ENCODE data around the gene OR1M1. TPM values are rescaled to one million over a fixed set of nuclear protein-coding genes. Genes with fewer than 3 reads are reported as not detected.

The OR1M1 gene
- total and polyA plus RNA-seq, 9 of the 15 experiments (the other 6 are each of a cell fraction or from before 2014, with no cell fraction given): not detected

DNA sequence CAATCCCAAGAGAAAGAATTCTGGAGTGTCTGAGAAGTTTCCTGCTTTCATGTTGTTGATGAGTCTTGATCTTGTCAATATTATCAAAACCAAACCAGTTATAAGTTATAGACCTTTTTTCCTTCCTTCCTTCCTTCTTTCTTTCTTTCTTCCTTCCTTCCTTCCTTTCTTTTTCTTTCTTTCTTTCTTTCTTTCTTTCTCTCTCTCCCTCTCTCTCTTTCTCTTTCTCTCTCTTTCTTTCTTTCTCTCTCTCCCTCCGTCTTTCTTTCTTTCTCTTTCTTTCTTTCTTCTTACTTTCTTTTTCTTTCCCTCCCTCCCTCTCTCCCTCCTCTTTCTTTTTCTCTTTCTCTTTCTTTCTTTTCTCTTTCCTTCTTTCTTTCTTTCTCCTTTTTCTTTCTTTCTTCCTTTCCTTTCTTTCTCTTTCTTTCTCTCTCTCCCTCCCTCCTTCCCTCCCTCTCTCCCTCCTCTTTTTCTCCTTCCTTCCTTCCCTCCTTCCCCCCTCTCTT, 40.1 kb downstream of the OR1M1 start, which contains the start of gene OR7G3:
Gene OR7G3, minus strand, starts transcription at position 51 of the 506 bp plus-strand sequence. Its CDS starts 0 bp downstream, at position 51.
- H4K20me1 ChIP-seq (replicated peaks; ENCODE audit: control insufficient read depth, insufficient read depth, low read length): no peaks in the 10 kb centered on the region
- DNase-seq (ENCODE audit: extremely low read depth in 1 of 4, low spot score in 3 of 4) (no peak), ATAC-seq (no peak), FAIRE-seq (no peak)
- in situ Hi-C loops (cut with MboI): no loop called here
- H3K27ac ChIP-seq (ENCODE audit: extremely low read depth, low read depth, low read length): no peak within 1 kb of the TSS
- no peak within 1 kb of the TSS for H3K4me3 ChIP-seq
- H3K9me3 ChIP-seq (replicated peaks; ENCODE audit: control insufficient read depth, insufficient read depth, low read depth, low read length): no peaks in the 10 kb centered on the region
- ChIA-PET POLR2A (no interaction called here), CTCF (ENCODE audit: low intra/inter-chr PET ratio) (interaction anchor here (0.7 kb wide), 1 partner anchor 10 kb away, joined by 3 read pairs; no protein-coding TSS in a partner anchor)
- H3K79me2 ChIP-seq (ENCODE audit: control insufficient read depth, insufficient read depth, low read length): no peaks in the 10 kb centered on the region
- peaks cover 0 to 6% of the 10 kb centered on the region in 2 experiments; a peak in 2 of 5 replicates for H3K27me3 ChIP-seq (ENCODE audit: control insufficient read depth in 2 of 2, insufficient read depth in 2 of 2, low read length in 2 of 2)
- H3K9me1 ChIP-seq (ENCODE audit: control insufficient read depth, insufficient read depth, low read length): no peaks in the 10 kb centered on the region
- H3K9ac ChIP-seq (ENCODE audit: insufficient read depth in 1 of 2, low read depth in 2 of 2, low read length in 2 of 2): no peak within 1 kb of the TSS
- H2AFZ ChIP-seq (ENCODE audit: low read depth, low read length): no peak within 1 kb of the TSS
- no peak within 1 kb of the TSS for H3K4me2 ChIP-seq (ENCODE audit: insufficient read depth, low read length)
- TF ChIP-seq ZNF282 (CRISPR knock-in tag; IDR thresholded peaks at IDR 0.05): no peak
- TF ChIP-seq, protein P1, sequence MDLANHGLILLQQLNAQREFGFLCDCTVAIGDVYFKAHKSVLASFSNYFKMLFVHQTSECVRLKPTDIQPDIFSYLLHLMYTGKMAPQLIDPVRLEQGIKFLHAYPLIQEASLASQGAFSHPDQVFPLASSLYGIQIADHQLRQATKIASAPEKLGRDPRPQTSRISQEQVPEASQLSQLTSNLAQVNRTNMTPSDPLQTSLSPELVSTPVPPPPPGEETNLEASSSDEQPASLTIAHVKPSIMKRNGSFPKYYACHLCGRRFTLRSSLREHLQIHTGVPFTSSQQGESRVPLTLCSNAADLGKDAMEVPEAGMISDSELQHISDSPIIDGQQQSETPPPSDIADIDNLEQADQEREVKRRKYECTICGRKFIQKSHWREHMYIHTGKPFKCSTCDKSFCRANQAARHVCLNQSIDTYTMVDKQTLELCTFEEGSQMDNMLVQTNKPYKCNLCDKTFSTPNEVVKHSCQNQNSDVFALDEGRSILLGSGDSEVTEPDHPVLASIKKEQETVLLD (IDR thresholded peaks at IDR 0.05): peak; percentile 65; the same call in 1 of the 2 replicates
- TF ChIP-seq, protein P2, sequence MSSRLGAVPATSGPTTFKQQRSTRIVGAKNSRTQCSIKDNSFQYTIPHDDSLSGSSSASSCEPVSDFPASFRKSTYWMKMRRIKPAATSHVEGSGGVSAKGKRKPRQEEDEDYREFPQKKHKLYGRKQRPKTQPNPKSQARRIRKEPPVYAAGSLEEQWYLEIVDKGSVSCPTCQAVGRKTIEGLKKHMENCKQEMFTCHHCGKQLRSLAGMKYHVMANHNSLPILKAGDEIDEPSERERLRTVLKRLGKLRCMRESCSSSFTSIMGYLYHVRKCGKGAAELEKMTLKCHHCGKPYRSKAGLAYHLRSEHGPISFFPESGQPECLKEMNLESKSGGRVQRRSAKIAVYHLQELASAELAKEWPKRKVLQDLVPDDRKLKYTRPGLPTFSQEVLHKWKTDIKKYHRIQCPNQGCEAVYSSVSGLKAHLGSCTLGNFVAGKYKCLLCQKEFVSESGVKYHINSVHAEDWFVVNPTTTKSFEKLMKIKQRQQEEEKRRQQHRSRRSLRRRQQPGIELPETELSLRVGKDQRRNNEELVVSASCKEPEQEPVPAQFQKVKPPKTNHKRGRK (tag; IDR thresholded peaks at IDR 0.05): peak; percentile 95
- peaks cover 0 to 2% of the 10 kb centered on the region in 2 experiments; a peak in 2 of 5 replicates for H3K4me1 ChIP-seq (replicated peaks in 1 of 2; ENCODE audit: control insufficient read depth in 2 of 2, insufficient read depth in 2 of 2, low read length in 2 of 2)
- no peaks in the 10 kb centered on the region for H3K36me3 ChIP-seq (ENCODE audit: control insufficient read depth, insufficient read depth, low read length)
- intact Hi-C loops (cut with micrococcal nuclease): no loop called here
- WGBS (ENCODE audit: insufficient coverage, low coverage, missing lambda C conversion rate): no CpG with 5 or more reads among the region's 1 CpG
- BruUV-seq (replicated peaks): no TSS peak

Data from K562 (cell line).